Common myeloid progenitor, CD34-positive (primary cell): ENCODE results near the gene DGKQ.

ENCODE experiments used
- CTCF ChIA-PET: fragments of 350-600 bp; sonication (Branson Sonifier 250); formaldehyde crosslinking; loops from one replicate; lab custom pipeline; 2021; ENCODE audit warnings: antibody characterized with exemption; lab: Charles Lee
- POLR2A ChIA-PET: fragments of 350-600 bp; sonication (Branson Sonifier 250); formaldehyde crosslinking; loops from one replicate; lab custom pipeline; 2021; ENCODE audit warnings: antibody characterized with exemption; lab: Charles Lee
- DNase-seq, 3 donors: peaks; one replicate each; pipeline versions ENCODE4 v3.0.0 to v3.0.0-alpha.2; 2013
- H3K27ac ChIP-seq, 2 experiments: 1 replicate in 1 of 2; 2 replicates in 1 of 2; pipeline ENCODE4 v1.7.0; 2013; ENCODE audit warnings: inconsistent platforms in 2 of 2, low read length in 2 of 2, mild to moderate bottlenecking in 2 of 2, low read depth in 1 of 2, moderate library complexity in 1 of 2; ENCODE audit not compliant: severe bottlenecking in 2 of 2, insufficient read depth in 1 of 2, poor library complexity in 1 of 2
- H3K27me3 ChIP-seq, 5 experiments: replicated peaks in 2 of 5; 1 replicate in 3 of 5; 2 replicates in 2 of 5; pipeline versions ENCODE4 v1.6.1 to v1.7.0; 2013; ENCODE audit warnings: low read length in 4 of 5, mild to moderate bottlenecking in 2 of 5, moderate library complexity in 2 of 5, inconsistent platforms in 1 of 5; ENCODE audit not compliant: insufficient read depth in 5 of 5, control insufficient read depth in 4 of 5
- H3K36me3 ChIP-seq, 4 experiments: 1 replicate in 2 of 4; 2 replicates in 2 of 4; pipeline versions ENCODE4 v1.6.1 to v1.7.0; 2013; ENCODE audit warnings: low read length in 3 of 4, control low read depth in 1 of 4, mild to moderate bottlenecking in 1 of 4; ENCODE audit not compliant: control insufficient read depth in 4 of 4, insufficient read depth in 4 of 4
- H3K4me1 ChIP-seq, 4 experiments: 1 replicate in 3 of 4; 2 replicates in 1 of 4; pipeline versions ENCODE4 v1.6.1 to v1.7.1; 2013; ENCODE audit warnings: low read length in 3 of 4, mild to moderate bottlenecking in 3 of 4, control low read depth in 1 of 4, inconsistent platforms in 1 of 4, moderate library complexity in 1 of 4; ENCODE audit not compliant: control insufficient read depth in 4 of 4, insufficient read depth in 4 of 4; ENCODE audit errors: control extremely low read depth in 1 of 4
- H3K4me3 ChIP-seq, 7 experiments: 1 replicate in 4 of 7; 2 replicates in 3 of 7; pipeline versions ENCODE4 v1.5.1 to v1.7.0; 2013; ENCODE audit warnings: mild to moderate bottlenecking in 7 of 7, low read length in 6 of 7, moderate library complexity in 6 of 7, inconsistent platforms in 2 of 7, low read depth in 2 of 7, control low read depth in 1 of 7; ENCODE audit not compliant: insufficient read depth in 4 of 7, control insufficient read depth in 1 of 7; ENCODE audit errors: extremely low read depth in 1 of 7
- H3K9me3 ChIP-seq, 5 experiments: 1 replicate in 4 of 5; 2 replicates in 1 of 5; pipeline versions ENCODE4 v1.6.1 to v1.7.1; 2013; ENCODE audit warnings: low read length in 4 of 5, mild to moderate bottlenecking in 2 of 5, inconsistent platforms in 1 of 5, low read depth in 1 of 5, moderate library complexity in 1 of 5; ENCODE audit not compliant: control insufficient read depth in 4 of 5, insufficient read depth in 2 of 5; ENCODE audit errors: control extremely low read depth in 1 of 5
- WGBS: methylation state at CpG from one replicate; pipeline ENCODE4 v1.1.5; 2013; ENCODE audit not compliant: insufficient coverage; 5-methylcytosine and 5-hydroxymethylcytosine counted together

The DGKQ gene

GRCh38 chr4:951186-951585 lies 22.2 kb downstream of the DGKQ start:
- ChIA-PET POLR2A (no interaction called here), CTCF (interaction anchor here (2.1 kb wide), 1 partner anchor 36 kb away, joined by 4 read pairs; no protein-coding TSS in a partner anchor)
- Histone ChIP-seq H3K4me1 (peaks cover 0 to 8% (median 1%) of the 10 kb centered on the region in 4 experiments), H3K9me3 (no peaks in the 10 kb centered on the region), H3K27me3 (no peaks in the 10 kb centered on the region), H3K36me3 (peaks cover 0 to 18% (median 0%) of the 10 kb centered on the region in 4 experiments), H3K4me3 (no peak overlapping the region), H3K27ac (no peak overlapping the region)
- DNase-seq: no peak
- WGBS: 98% methylated on average over 4 of the region's 7 CpGs

GRCh38 chr4:950136-951020 lies 23.0 kb downstream of the DGKQ start:
- CTCF ChIA-PET: interaction anchor here (2.1 kb wide), 1 partner anchor 37 kb away, joined by 4 read pairs; no protein-coding TSS in a partner anchor
- POLR2A ChIA-PET: no interaction called here
- H3K4me3 ChIP-seq: no peak overlapping the region
- H3K4me1 ChIP-seq: peaks cover 0 to 8% (median 1%) of the 10 kb centered on the region in 4 experiments
- H3K9me3 ChIP-seq: no peaks in the 10 kb centered on the region
- peaks cover 0 to 14% (median 0%) of the 10 kb centered on the region in 4 experiments for H3K36me3 ChIP-seq
- no peak overlapping the region for H3K27ac ChIP-seq
- DNase-seq: no peak
- no peaks in the 10 kb centered on the region for H3K27me3 ChIP-seq
- 86% methylated on average over 16 of the region's 30 CpGs for WGBS

DNA sequence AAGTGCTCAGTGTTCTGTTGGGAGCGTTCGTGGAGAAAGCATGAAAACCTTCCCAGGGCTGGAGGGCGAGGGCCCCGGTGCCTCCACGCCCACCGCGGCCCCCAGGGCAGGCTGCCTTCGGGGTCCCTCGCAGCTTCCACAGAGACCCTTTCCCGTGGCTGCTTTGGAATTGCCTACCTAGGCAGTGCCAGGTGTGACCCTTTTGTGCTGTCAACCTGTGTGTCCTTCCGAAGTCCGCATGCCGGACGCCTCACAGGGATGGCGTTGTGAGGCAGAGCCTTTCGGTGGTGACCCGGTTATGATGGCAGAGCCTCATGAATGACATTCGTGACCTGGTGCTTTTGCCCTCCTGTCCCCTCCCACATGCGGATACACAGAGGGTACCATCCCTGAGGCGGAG lies 23.7 kb downstream of the DGKQ start:
- peaks cover 0 to 8% (median 1%) of the 10 kb centered on the region in 4 experiments for H3K4me1 ChIP-seq
- H3K27me3 ChIP-seq: no peaks in the 10 kb centered on the region
- H3K27ac ChIP-seq: no peak overlapping the region
- no peaks in the 10 kb centered on the region for H3K9me3 ChIP-seq
- CTCF ChIA-PET: interaction anchor here (2.1 kb wide), 1 partner anchor 38 kb away, joined by 4 read pairs; no protein-coding TSS in a partner anchor
- 98% methylated on average over 15 of the region's 20 CpGs for WGBS
- DNase-seq: no peak
- no peak overlapping the region for H3K4me3 ChIP-seq
- POLR2A ChIA-PET: no interaction called here
- H3K36me3 ChIP-seq: peaks cover 0 to 10% (median 0%) of the 10 kb centered on the region in 4 experiments

DNA sequence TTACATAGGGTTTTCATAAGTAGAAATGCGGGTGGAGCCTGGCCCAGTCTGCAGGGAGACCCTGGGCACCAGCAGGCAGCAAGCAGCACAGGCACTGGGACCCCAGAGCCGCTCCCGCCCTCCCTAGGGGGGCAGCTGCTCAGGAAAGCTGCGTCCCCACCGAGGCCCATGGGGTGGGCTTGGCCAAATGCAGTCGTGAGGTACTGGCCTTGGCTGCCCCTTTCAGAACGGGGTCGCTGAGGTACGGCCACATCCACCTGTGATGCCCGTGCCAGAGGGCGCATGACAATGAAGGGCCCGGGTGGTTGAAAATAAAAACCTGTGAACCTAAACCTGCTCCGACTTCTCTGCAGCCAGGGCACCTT lies 24.5 kb downstream of the DGKQ start:
- H3K27ac ChIP-seq: no peak overlapping the region
- 97% methylated on average over 13 of the region's 13 CpGs for WGBS
- H3K27me3 ChIP-seq: no peaks in the 10 kb centered on the region
- peaks cover 0 to 6% (median 0%) of the 10 kb centered on the region in 4 experiments for H3K36me3 ChIP-seq
- POLR2A ChIA-PET: interaction anchor here (1.2 kb wide), 1 partner anchor 12 kb away, joined by 4 read pairs; no protein-coding TSS in a partner anchor
- no peaks in the 10 kb centered on the region for H3K9me3 ChIP-seq
- CTCF ChIA-PET: no interaction called here
- no peak for DNase-seq
- H3K4me1 ChIP-seq: peaks cover 0 to 8% (median 1%) of the 10 kb centered on the region in 4 experiments
- H3K4me3 ChIP-seq: no peak overlapping the region

DNA sequence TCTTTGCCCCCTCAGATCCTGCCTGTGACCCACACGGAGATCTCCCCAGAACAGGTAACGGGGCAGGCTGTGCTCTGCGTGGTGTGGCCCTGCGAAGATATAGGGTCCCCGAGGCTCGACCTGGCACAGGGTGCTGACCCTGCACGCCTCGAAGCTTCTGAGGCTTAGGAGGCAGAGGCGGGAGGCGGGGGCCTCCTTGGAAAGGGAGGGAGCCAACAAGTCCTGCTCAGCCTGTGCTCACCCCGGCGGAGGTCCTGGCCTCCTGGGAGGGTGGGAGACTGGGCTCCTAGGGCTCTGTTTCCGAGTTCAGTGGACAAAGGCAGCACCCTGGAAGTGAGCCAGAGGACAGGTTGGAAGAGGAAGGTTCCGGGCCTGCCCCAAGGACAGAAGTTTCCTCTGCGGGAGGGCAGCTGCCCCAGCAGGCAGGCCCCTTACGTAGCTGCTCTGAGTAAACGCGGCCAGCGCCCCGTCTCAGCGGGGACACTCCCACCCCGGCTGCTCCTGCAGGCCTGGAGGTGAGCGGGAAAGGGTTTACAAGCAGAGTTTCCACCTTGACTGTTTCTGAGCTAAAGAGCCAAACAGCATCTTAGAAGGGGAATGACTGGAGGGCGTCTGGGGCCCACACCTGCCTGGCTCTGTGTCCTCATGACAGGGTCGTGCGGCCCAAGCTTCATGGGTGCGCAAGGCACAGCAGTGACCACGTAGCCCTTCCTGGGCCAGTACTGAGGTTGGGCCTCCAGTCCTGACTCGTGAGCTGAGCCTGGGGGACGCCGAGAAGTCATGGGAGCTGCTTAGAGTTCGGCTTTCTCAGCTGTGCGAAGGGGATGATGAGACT lies 25.1 kb downstream of the DGKQ start:
- no peak overlapping the region for H3K27ac ChIP-seq
- H3K27me3 ChIP-seq: no peaks in the 10 kb centered on the region
- DNase-seq: no peak
- peaks cover 0 to 8% (median 1%) of the 10 kb centered on the region in 4 experiments for H3K4me1 ChIP-seq
- no peak overlapping the region for H3K4me3 ChIP-seq
- WGBS: 93% methylated on average over 30 of the region's 33 CpGs
- H3K36me3 ChIP-seq: peaks cover 0 to 4% (median 0%) of the 10 kb centered on the region in 4 experiments
- H3K9me3 ChIP-seq: no peaks in the 10 kb centered on the region
- CTCF ChIA-PET: no interaction called here
- POLR2A ChIA-PET: interaction anchor here (1.2 kb wide), 1 partner anchor 11 kb away, joined by 4 read pairs; no protein-coding TSS in a partner anchor

- ChIA-PET CTCF (no interaction called here), POLR2A (no interaction called here)
Observed at GRCh38 chr4:947491-947971, 25.8 kb downstream of the DGKQ start.

More at GRCh38 chr4:947491-947971, 25.8 kb downstream of the DGKQ start:
- Histone ChIP-seq H3K27ac (no peak overlapping the region), H3K36me3 (peaks cover 0 to 2% (median 0%) of the 10 kb centered on the region in 4 experiments), H3K9me3 (no peaks in the 10 kb centered on the region), H3K4me3 (no peak overlapping the region), H3K27me3 (no peaks in the 10 kb centered on the region), H3K4me1 (peaks cover 0 to 8% (median 1%) of the 10 kb centered on the region in 4 experiments)
- 95% methylated on average over 16 of the region's 19 CpGs for WGBS
- no peak for DNase-seq
